Measurements from ENCODE around the gene TMEM266. TPM values are rescaled to one million over a fixed set of nuclear protein-coding genes. Genes with fewer than 3 reads are reported as not detected.

The TMEM266 gene
- total RNA-seq, 1 donor from 2014 or later: 1.8 TPM

DNA sequence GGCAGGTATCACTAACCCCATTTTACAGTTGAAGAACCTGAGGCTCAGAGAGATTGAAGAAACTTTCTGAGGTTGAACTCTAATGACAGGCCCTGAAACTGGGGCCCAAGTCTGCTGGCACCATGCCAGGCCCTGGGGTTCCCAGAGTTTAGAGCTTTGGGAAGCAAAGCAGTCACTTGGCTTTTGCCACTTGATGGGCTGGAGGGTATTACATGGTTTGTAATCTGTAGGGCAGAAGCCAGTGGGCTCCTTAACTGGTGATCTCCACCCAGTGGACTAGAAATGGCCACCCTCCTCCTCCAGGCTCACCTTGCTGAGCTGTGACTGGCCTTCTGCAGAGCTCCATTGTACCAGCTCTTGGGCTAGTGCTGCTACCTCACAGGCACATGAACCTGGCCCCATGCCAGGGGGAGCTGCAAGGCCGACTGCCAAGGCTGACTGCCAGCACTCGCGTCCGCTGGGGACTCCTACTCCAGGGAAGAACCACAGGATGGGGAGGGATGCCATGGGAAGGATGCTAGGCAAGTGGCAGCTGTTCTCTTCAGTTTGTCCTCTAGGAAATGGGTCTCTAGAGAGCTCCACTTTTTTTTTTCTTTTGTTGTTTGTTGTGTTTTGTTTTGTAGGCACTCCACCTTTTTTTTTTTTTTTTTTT, 146.7 kb downstream of the TMEM266 start:
- no peak for TF ChIP-seq CTCF (IDR thresholded peaks at IDR 0.05; ENCODE audit: unreplicated experiment)
- peak; percentile 62 to 73 for DNase-seq (ENCODE audit: low spot score in 2 of 2, unreplicated experiment in 2 of 2)
- no peak overlapping the region for H3K27ac Mint-ChIP-seq
- no peaks in the 10 kb centered on the region for H3K27me3 Mint-ChIP-seq (ENCODE audit: low read depth)
- H3K36me3 Mint-ChIP-seq: peaks cover 4% of the 10 kb centered on the region
- H3K4me1 Mint-ChIP-seq: peaks cover 38% of the 10 kb centered on the region
- no peak overlapping the region for H3K4me3 Mint-ChIP-seq
- no peaks in the 10 kb centered on the region for H3K9me3 Mint-ChIP-seq

GRCh38 chr15:76208084-76208785, 148.4 kb downstream of the TMEM266 start:
- H3K36me3 Mint-ChIP-seq: peaks cover 13% of the 10 kb centered on the region
- peaks cover 46% of the 10 kb centered on the region for H3K4me1 Mint-ChIP-seq
- H3K9me3 Mint-ChIP-seq: no peaks in the 10 kb centered on the region
- no peak for TF ChIP-seq CTCF (IDR thresholded peaks at IDR 0.05; ENCODE audit: unreplicated experiment)
- no peak overlapping the region for H3K4me3 Mint-ChIP-seq
- H3K27me3 Mint-ChIP-seq (ENCODE audit: low read depth): no peaks in the 10 kb centered on the region
- H3K27ac Mint-ChIP-seq: peak overlapping the region; percentile 93
- no peak for DNase-seq (ENCODE audit: low spot score in 2 of 2, unreplicated experiment in 2 of 2)

GRCh38 chr15:76208786-76209424, 149.1 kb downstream of the TMEM266 start:
- H3K27ac Mint-ChIP-seq: peak overlapping the region; percentile 39
- no peaks in the 10 kb centered on the region for H3K9me3 Mint-ChIP-seq
- DNase-seq (ENCODE audit: low spot score in 2 of 2, unreplicated experiment in 2 of 2): no peak
- no peaks in the 10 kb centered on the region for H3K27me3 Mint-ChIP-seq (ENCODE audit: low read depth)
- H3K4me1 Mint-ChIP-seq: peaks cover 49% of the 10 kb centered on the region
- peaks cover 17% of the 10 kb centered on the region for H3K36me3 Mint-ChIP-seq
- no peak overlapping the region for H3K4me3 Mint-ChIP-seq
- TF ChIP-seq CTCF (IDR thresholded peaks at IDR 0.05; ENCODE audit: unreplicated experiment): no peak

DNA sequence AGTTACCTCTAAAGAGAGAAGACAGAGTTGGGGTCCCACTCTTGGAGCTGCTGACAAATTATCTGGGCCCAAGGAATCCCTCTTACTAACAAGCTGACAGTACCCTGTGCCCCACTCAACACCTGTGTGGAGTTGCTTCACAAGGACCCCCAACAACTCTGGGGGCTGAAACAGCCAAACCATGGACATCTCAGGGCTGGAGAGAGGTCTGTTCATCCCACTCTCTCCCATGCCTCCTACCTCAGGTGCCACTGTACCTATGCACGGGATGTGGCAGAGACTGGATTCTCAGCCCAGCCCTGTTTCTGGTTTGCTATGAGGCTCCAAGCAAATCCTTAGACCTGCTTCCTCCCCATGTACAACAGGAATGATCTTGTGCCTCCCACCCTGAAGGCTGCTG, 149.7 kb downstream of the TMEM266 start:
- peaks cover 48% of the 10 kb centered on the region for H3K4me1 Mint-ChIP-seq
- no peak for DNase-seq (ENCODE audit: low spot score in 2 of 2, unreplicated experiment in 2 of 2)
- peaks cover 16% of the 10 kb centered on the region for H3K36me3 Mint-ChIP-seq
- H3K27ac Mint-ChIP-seq: peak overlapping the region; percentile 80
- H3K4me3 Mint-ChIP-seq: no peak overlapping the region
- no peaks in the 10 kb centered on the region for H3K27me3 Mint-ChIP-seq (ENCODE audit: low read depth)
- no peaks in the 10 kb centered on the region for H3K9me3 Mint-ChIP-seq
- no peak for TF ChIP-seq CTCF (IDR thresholded peaks at IDR 0.05; ENCODE audit: unreplicated experiment)

DNA sequence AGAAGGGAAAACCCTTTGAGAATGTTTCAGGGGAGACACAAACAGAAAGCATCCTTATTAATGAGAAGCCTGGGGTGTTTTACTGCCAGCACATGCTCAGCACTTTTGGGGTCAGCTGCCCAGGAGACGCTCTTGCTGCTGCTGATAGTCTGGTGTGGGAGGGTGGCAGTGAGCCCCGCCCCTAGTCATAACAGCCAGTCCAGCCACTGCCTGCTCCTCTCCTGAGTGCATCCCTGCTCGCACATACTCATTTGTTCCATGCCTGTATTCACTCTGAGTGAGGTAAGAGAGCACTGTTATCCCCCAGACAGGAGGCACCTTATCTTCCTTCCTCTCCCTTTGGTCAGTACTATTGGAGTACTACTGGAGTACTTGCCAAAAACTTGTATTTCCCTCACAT, 150.2 kb downstream of the TMEM266 start:
- Mint-ChIP-seq H3K36me3 (peaks cover 15% of the 10 kb centered on the region), H3K4me3 (no peak overlapping the region), H3K27ac (peak overlapping the region; percentile 80), H3K27me3 (ENCODE audit: low read depth) (no peaks in the 10 kb centered on the region), H3K4me1 (peaks cover 47% of the 10 kb centered on the region), H3K9me3 (no peaks in the 10 kb centered on the region)
- no peak for DNase-seq (ENCODE audit: low spot score in 2 of 2, unreplicated experiment in 2 of 2)
- no peak for TF ChIP-seq CTCF (IDR thresholded peaks at IDR 0.05; ENCODE audit: unreplicated experiment)
